ENCODE results near the gene ABHD15.
A peak's percentile ranks its signal among the peaks of the same experiment; 100 is the strongest.

The ABHD15 gene

DNA sequence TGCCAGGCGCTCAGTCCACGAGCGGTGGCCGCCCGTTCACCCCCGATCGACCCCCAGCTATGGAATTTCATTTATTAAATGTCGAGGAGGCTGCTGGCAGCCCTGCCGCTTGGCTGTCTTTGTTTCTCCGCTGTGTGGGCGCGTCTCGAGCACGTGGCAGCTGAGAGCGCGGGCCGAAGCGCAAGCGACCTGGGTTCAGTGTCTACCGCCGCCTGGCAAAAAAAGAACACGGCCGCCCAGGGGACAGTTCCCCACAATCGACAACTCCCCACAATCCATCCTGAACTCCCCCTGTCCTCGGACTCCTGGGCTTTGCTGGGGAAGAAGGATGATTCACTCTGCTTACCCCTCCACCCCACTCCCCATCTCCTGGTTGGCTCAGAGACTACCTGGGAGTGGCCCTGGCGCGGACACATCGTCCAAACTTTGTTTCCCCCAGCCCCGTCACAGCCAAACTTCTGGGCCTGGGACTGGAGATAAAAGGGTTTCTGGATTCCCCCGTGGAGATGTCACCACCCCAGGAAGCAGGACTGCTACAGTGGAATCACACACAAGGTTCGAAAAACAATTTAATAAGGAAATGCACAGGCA is 24.4 kb upstream of the ABHD15 start:
- peak; percentile 50 for DNase-seq (ENCODE audit: extremely low spot score)
- POLR2A ChIA-PET, result no interaction called here
- CTCF ChIA-PET, result interaction anchor here (0.7 to 5.0 kb wide), 26 partner anchors 9 to 451 kb away, joined by 3 to 144 read pairs (median 5); partner anchors contain the start of genes CORO6 and TP53I13
- TF ChIP-seq, protein P1, sequence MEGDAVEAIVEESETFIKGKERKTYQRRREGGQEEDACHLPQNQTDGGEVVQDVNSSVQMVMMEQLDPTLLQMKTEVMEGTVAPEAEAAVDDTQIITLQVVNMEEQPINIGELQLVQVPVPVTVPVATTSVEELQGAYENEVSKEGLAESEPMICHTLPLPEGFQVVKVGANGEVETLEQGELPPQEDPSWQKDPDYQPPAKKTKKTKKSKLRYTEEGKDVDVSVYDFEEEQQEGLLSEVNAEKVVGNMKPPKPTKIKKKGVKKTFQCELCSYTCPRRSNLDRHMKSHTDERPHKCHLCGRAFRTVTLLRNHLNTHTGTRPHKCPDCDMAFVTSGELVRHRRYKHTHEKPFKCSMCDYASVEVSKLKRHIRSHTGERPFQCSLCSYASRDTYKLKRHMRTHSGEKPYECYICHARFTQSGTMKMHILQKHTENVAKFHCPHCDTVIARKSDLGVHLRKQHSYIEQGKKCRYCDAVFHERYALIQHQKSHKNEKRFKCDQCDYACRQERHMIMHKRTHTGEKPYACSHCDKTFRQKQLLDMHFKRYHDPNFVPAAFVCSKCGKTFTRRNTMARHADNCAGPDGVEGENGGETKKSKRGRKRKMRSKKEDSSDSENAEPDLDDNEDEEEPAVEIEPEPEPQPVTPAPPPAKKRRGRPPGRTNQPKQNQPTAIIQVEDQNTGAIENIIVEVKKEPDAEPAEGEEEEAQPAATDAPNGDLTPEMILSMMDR (IDR thresholded peaks at IDR 0.05; ENCODE audit: control extremely low read depth, extremely low read depth, low read depth, missing control alignments), result no peak

GRCh38 chr17:29590411-29591145 is 23.7 kb upstream of the ABHD15 start:
- DNase-seq (ENCODE audit: extremely low spot score), result peak; percentile 48
- POLR2A ChIA-PET, result no interaction called here
- CTCF ChIA-PET, result interaction anchor here (0.8 to 5.0 kb wide), 17 partner anchors 12 to 450 kb away, joined by 3 to 144 read pairs (median 6); partner anchors contain the start of gene TP53I13
- TF ChIP-seq, protein P1 (IDR thresholded peaks at IDR 0.05; ENCODE audit: control extremely low read depth, extremely low read depth, low read depth, missing control alignments), result no peak

DNA sequence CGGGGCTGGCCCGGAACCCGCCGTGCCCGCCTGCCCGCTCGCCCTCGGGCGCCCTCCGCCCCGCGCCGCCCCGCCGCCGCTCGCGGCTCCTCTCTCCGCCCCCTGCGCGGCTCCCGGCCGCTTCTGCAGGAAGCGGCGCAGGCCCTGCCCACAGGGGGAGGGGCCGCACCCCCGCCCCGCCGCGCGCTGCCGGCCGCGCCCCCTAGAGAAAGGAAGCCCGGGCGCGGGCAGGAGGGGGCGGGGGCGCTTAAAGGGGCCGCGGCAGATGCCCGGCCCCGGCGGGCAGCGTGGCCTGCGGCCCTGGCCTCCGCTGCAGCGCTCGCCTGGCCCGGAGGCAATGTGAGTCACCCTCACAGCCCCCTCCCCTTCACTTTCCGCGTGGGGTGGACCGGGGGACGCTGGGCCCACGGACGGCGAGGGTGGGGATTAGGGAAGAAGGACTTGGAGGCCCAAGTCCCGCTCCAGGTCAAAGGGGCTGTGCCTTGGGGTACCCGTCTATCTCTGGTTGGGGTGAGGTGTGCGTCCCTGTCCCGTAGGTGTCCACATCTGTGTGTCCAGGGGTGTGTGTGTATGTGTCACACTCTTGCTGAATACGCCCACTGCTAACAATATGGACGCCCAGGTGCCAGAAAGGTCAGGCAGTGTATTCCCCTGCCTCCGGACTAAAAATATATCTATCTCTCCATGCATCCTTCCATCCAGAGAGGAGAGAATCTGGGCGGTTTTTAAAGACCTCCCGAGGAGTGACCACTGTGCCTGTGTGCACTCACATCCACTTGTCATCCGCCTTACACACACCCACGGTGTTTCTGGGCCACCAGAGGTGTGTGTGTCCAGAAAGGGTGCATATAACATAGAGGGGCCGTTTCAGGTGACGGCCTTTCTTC is 22.9 kb upstream of the ABHD15 start, which contains the start of gene GIT1:
Gene GIT1 (minus strand): TSS at position 125 of the 887 bp plus-strand sequence. CDS start 270 bp downstream, outside the sequence.
- TF ChIP-seq, protein P1 (IDR thresholded peaks at IDR 0.05; ENCODE audit: control extremely low read depth, extremely low read depth, low read depth, missing control alignments), result no peak
- DNase-seq (ENCODE audit: extremely low spot score), result peak; percentile 95
- ChIA-PET POLR2A (interaction anchor here (1.5 kb wide), 1 partner anchor 27 kb away, joined by 5 read pairs; no protein-coding TSS in a partner anchor), CTCF (interaction anchor here (2.0 to 5.3 kb wide), 6 partner anchors 16 to 220 kb away, joined by 23 to 80 read pairs (median 38); no protein-coding TSS in a partner anchor)

DNA sequence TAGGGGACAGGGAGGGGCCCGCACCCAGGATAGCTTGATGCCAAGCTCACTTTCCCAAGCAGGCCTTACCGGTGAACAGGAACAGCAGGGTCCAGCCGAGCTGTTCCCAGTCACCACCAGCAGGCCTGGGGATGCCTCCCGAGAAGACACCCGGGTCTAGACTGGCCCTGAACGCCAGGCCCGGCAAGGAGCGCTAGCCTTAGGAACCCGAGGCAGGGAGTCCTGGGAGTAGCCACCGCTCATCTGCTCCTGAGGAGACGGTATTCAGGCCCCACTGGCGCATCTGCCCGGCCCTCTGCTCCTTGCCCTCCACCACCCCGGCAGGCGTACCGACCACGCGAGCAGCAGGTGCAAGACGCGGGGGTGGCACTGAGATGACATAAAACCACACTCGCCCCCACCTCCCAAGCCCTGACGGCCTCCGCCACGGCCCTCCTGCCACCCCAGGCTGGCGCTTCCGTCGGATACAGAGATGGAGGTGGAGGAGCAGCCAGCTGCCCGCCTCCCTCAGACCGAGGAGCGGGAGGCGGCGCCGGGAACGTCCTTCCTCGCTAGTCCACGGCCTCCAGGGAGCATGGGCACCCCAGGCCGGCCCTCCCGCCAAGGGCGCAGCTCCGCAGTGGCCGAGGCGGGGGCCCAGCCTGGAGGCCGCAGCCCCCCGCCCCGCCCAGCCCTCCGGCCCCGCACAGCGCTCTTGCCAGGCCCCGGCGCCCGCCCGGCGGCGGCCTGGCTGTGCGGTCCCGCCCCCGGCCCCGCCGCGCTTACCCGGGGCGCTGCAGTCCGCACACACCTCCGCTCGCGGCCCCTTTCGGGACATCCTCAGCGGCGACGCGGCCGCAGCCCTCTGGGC is 21.9 kb upstream of the ABHD15 start:
- CTCF ChIA-PET, result interaction anchor here (1.0 to 5.3 kb wide), 11 partner anchors 9 to 440 kb away, joined by 3 to 61 read pairs (median 5); no protein-coding TSS in a partner anchor
- DNase-seq (ENCODE audit: extremely low spot score), result peak; percentile 37
- TF ChIP-seq, protein P1 (IDR thresholded peaks at IDR 0.05; ENCODE audit: control extremely low read depth, extremely low read depth, low read depth, missing control alignments), result no peak
- POLR2A ChIA-PET, result interaction anchor here (1.5 kb wide), 1 partner anchor 28 kb away, joined by 5 read pairs; no protein-coding TSS in a partner anchor

- TF ChIP-seq, protein P1 (IDR thresholded peaks at IDR 0.05; ENCODE audit: control extremely low read depth, extremely low read depth, low read depth, missing control alignments), result no peak
- ChIA-PET CTCF (interaction anchor here (1.0 to 5.3 kb wide), 11 partner anchors 9 to 439 kb away, joined by 3 to 61 read pairs (median 5); no protein-coding TSS in a partner anchor), POLR2A (interaction anchor here (1.5 kb wide), 1 partner anchor 29 kb away, joined by 5 read pairs; no protein-coding TSS in a partner anchor)
- no peak for DNase-seq (ENCODE audit: extremely low spot score)
These were observed 21.3 kb upstream of the ABHD15 start for GRCh38 chr17:29588017-29588561.

Measured in GM10248 (cell line).